ENCODE measurements around the gene ARHGAP4. TPM values are rescaled to one million over a fixed set of nuclear protein-coding genes. Genes with fewer than 3 reads are reported as not detected.

The ARHGAP4 gene
- total RNA-seq, 2 donors from 2014 or later, result 7.6 to 8.9 TPM

DNA sequence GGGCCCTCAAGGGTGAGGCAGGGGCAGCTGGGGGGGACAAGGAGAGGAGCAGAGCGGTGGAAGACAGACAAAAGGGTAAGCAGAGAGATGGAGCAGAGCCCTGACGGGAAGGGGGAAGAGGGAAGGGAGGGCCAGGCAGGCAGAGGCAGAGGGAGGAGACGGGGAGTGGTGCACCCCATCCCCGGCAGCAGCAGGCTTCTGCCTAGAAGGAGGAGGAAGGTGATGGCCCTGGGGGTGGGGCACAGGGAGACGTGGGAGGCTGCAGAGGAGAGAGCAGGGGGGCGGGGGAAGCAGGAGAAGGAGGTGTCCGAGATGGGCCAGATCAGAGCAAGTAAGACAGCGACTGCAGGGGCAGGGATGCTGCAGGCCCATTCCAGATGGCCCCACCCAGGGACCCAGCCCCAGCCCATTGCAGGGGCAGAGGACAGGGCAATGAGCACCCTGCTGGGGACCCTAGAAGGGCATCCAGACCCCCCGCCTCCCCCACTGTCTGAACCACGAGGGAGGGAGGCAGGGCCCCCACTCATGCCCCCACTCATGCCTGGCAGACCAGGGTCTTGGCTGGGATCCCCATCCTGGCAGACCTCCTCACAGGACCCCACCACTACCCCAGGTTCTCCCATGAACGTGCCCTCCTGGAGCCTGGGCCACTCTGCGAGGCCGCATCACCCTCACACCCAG, 42.8 kb downstream of the ARHGAP4 start:
- no peak for DNase-seq (ENCODE audit: low spot score)
- Histone ChIP-seq H3K27ac (no peak overlapping the region), H3K9me3 (no peaks in the 10 kb centered on the region), H3K36me3 (no peaks in the 10 kb centered on the region), H3K4me3 (no peak overlapping the region), H3K27me3 (peaks cover 15 to 36% of the 10 kb centered on the region in 2 donors), H3K4me1 (peaks cover 0 to 7% of the 10 kb centered on the region in 2 donors)
- TF ChIP-seq CTCF (IDR thresholded peaks at IDR 0.05), result no peak

GRCh38 chrX:153882557-153882956, 43.5 kb downstream of the ARHGAP4 start:
- Histone ChIP-seq H3K36me3 (no peaks in the 10 kb centered on the region), H3K27ac (no peak overlapping the region), H3K9me3 (no peaks in the 10 kb centered on the region), H3K27me3 (peaks cover 15 to 32% of the 10 kb centered on the region in 2 donors), H3K4me3 (no peak overlapping the region), H3K4me1 (peaks cover 0 to 7% of the 10 kb centered on the region in 2 donors)
- no peak for TF ChIP-seq CTCF (IDR thresholded peaks at IDR 0.05)
- DNase-seq (ENCODE audit: low spot score), result no peak

DNA sequence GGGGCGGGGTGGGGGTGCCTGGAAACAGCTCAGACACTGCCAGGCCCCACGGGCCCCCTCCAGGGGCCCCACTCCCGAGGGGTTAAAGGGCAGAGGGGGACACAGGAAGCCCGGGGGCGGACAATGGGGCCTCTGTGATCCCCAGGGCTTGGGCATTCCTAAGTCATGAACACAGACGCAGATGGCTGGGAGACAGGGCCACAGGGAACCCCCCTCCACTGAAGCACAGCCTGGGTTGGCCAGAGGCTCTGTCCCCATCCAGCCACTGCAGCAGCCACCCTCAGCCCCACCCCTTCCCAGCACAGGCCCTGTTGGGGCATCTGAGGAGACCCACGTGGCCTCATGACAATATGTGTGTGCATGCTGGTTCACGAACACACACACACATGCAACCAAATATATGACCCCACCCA, 44.0 kb downstream of the ARHGAP4 start:
- peaks cover 0 to 7% of the 10 kb centered on the region in 2 donors for H3K4me1 ChIP-seq
- H3K36me3 ChIP-seq, result no peaks in the 10 kb centered on the region
- H3K4me3 ChIP-seq, result no peak overlapping the region
- H3K27ac ChIP-seq, result no peak overlapping the region
- H3K9me3 ChIP-seq, result no peaks in the 10 kb centered on the region
- peaks cover 15 to 31% of the 10 kb centered on the region in 2 donors for H3K27me3 ChIP-seq
- TF ChIP-seq CTCF (IDR thresholded peaks at IDR 0.05), result no peak
- DNase-seq (ENCODE audit: low spot score), result no peak

GRCh38 chrX:153881281-153881680, 44.8 kb downstream of the ARHGAP4 start:
- no peaks in the 10 kb centered on the region for H3K36me3 ChIP-seq
- H3K27me3 ChIP-seq, result peaks cover 11 to 26% of the 10 kb centered on the region in 2 donors
- H3K27ac ChIP-seq, result no peak overlapping the region
- no peak overlapping the region for H3K4me3 ChIP-seq
- no peak for DNase-seq (ENCODE audit: low spot score)
- H3K9me3 ChIP-seq, result no peaks in the 10 kb centered on the region
- TF ChIP-seq CTCF (IDR thresholded peaks at IDR 0.05), result no peak
- peaks cover 0 to 7% of the 10 kb centered on the region in 2 donors for H3K4me1 ChIP-seq

DNA sequence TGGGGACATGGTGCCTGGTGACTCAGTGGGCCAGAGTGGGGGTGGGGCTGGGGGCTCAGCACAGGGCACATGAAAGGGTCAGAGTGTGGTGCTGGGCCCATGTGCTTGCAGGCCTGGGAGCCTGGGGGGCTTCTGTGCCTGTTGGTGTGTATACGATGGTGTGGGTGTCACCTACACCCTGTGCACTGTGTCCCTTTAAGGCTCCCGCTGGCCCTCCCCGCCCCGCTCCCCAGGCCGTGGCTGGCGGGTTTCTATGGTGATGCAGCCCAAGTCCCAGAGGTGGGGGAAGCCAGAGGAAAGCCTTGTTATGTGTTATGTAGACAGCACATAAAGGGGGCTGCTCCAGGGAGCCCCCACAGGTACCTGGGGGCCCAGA, 45.6 kb downstream of the ARHGAP4 start:
- no peak for DNase-seq (ENCODE audit: low spot score)
- peaks cover 0 to 4% of the 10 kb centered on the region in 2 donors for H3K4me1 ChIP-seq
- no peak overlapping the region for H3K4me3 ChIP-seq
- no peaks in the 10 kb centered on the region for H3K36me3 ChIP-seq
- peaks cover 11 to 23% of the 10 kb centered on the region in 2 donors for H3K27me3 ChIP-seq
- no peak overlapping the region for H3K27ac ChIP-seq
- no peak for TF ChIP-seq CTCF (IDR thresholded peaks at IDR 0.05)
- no peaks in the 10 kb centered on the region for H3K9me3 ChIP-seq

Data from right atrium auricular region (tissue), 2 donors.